Uterus (tissue), 2 donors: Measurements from ENCODE around the gene RIPK1.
"Not testable (repeated sequence)": the region's sequence is repeated elsewhere in the genome, so short reads cannot be mapped to it uniquely, and the experiment has no call there.

ENCODE experiments used
- CTCF ChIP-seq, 4 experiments: fragments of 200-600 bp in 2 of 4; fragments of 450-650 bp in 2 of 4; sonication (generic) in 2 of 4; IDR thresholded peaks; one replicate each; pipeline ENCODE4 v1.5.1; 2016 to 2019; ENCODE audit warnings: antibody characterized with exemption in 4 of 4, mild to moderate bottlenecking in 2 of 4, moderate library complexity in 1 of 4
- POLR2A ChIP-seq, 2 donors: fragments of 450-650 bp; IDR thresholded peaks; one replicate each; pipeline ENCODE4 v1.6.1; 2016; ENCODE audit warnings: antibody characterized with exemption in 2 of 2, mild to moderate bottlenecking in 1 of 2, moderate library complexity in 1 of 2

GRCh38 chr6:3156184-3157130 lies 88.2 kb downstream of the RIPK1 start:
- TF ChIP-seq CTCF, POLR2A (IDR thresholded peaks at IDR 0.05): not testable (repeated sequence)
